ENCODE measurements around the gene XIAP. TPM values are rescaled to one million over a fixed set of nuclear protein-coding genes. Genes with fewer than 3 reads are reported as not detected.

XIAP gene
- total RNA-seq, 2 donors from 2014 or later = 30.0 to 56.4 TPM

DNA sequence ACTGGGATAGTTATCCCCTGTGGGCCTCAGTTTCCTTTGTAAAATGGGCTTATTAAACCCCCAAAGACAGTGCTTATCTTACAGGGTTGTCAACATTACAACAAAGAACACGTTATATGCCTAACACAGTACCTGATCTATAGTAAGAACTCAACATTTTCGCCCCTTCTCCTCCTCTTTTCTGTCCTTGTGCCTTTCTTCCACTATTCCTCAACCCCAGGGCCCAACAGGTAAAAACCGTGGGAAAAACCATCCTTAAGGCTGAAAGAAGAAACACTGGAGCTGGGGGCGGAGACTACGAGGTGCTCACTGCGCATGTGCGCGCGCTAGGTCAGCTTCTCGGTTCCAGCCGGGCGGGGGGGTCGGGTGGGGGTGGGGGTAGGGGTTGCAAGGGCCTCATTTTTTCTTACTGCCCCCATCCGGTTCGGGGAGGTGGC, 426 bp upstream of the XIAP start:
- TF ChIP-seq POLR2A (IDR thresholded peaks at IDR 0.05) = no peak
- no peak for TF ChIP-seq POLR2AphosphoS5 (IDR thresholded peaks at IDR 0.05)
- TF ChIP-seq, protein P1, sequence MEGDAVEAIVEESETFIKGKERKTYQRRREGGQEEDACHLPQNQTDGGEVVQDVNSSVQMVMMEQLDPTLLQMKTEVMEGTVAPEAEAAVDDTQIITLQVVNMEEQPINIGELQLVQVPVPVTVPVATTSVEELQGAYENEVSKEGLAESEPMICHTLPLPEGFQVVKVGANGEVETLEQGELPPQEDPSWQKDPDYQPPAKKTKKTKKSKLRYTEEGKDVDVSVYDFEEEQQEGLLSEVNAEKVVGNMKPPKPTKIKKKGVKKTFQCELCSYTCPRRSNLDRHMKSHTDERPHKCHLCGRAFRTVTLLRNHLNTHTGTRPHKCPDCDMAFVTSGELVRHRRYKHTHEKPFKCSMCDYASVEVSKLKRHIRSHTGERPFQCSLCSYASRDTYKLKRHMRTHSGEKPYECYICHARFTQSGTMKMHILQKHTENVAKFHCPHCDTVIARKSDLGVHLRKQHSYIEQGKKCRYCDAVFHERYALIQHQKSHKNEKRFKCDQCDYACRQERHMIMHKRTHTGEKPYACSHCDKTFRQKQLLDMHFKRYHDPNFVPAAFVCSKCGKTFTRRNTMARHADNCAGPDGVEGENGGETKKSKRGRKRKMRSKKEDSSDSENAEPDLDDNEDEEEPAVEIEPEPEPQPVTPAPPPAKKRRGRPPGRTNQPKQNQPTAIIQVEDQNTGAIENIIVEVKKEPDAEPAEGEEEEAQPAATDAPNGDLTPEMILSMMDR (IDR thresholded peaks at IDR 0.05) = no peak
- H3K9me3 ChIP-seq = no peaks in the 10 kb centered on the region
- H3K27me3 ChIP-seq (replicated peaks; ENCODE audit: insufficient read depth) = no peaks in the 10 kb centered on the region
- H3K4me3 ChIP-seq = peak overlapping the region; percentile 51 to 52
- peak overlapping the region; percentile 94 to 96 for H3K27ac ChIP-seq
- peak; percentile 64 for DNase-seq (ENCODE audit: low spot score)
- intact Hi-C loops (cut with DNase I) = no loop called here
- no peaks in the 10 kb centered on the region for H3K4me1 ChIP-seq (replicated peaks)
- 0% methylated on average over 15 of the region's 15 CpGs for whole genome bisulfite sequencing
- H3K36me3 ChIP-seq = no peaks in the 10 kb centered on the region

GRCh38 chrX:123860983-123861382, 1.1 kb downstream of the XIAP start:
- peak; percentile 4 for DNase-seq (ENCODE audit: low spot score)
- Histone ChIP-seq H3K9me3 (no peaks in the 10 kb centered on the region), H3K4me1 (replicated peaks) (no peaks in the 10 kb centered on the region), H3K36me3 (no peaks in the 10 kb centered on the region), H3K27ac (peak overlapping the region; percentile 94 to 96), H3K4me3 (peak overlapping the region; percentile 51 to 52), H3K27me3 (replicated peaks; ENCODE audit: insufficient read depth) (no peaks in the 10 kb centered on the region)
- 2% methylated on average over 4 of the region's 4 CpGs for WGBS
- no peak for TF ChIP-seq POLR2A (IDR thresholded peaks at IDR 0.05)
- TF ChIP-seq, protein P1 (IDR thresholded peaks at IDR 0.05) = no peak
- intact Hi-C loops (cut with DNase I) = no loop called here

DNA sequence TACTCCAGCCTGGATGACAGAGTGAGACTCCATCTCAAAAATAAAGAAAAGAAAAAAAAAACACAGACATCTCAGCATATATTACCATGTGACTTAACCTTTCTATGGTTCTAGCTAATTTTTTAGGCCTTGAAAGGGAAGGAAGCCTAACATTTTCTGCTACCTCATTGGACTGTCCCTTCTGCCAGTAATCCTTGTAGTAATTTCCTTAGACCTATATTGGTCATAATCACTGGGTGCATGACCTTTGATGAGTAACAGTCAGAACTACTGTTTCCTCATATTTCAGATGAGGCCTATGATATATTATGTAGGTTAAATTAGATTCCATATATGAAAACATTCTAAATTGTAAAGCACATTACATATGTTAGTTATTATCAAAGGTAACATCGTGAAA, 9.6 kb downstream of the XIAP start:
- Histone ChIP-seq H3K9me3 (no peaks in the 10 kb centered on the region), H3K27ac (no peak overlapping the region), H3K4me1 (replicated peaks) (no peaks in the 10 kb centered on the region), H3K4me3 (no peak overlapping the region), H3K36me3 (no peaks in the 10 kb centered on the region), H3K27me3 (replicated peaks; ENCODE audit: insufficient read depth) (no peaks in the 10 kb centered on the region)
- no peak for TF ChIP-seq POLR2A (IDR thresholded peaks at IDR 0.05)
- TF ChIP-seq, protein P1 (IDR thresholded peaks at IDR 0.05) = no peak
- no peak for TF ChIP-seq POLR2AphosphoS5 (IDR thresholded peaks at IDR 0.05)
- 96% methylated on average over 1 of the region's 1 CpG for WGBS
- intact Hi-C loops (cut with DNase I) = no loop called here
- DNase-seq (ENCODE audit: low spot score) = no peak

DNA sequence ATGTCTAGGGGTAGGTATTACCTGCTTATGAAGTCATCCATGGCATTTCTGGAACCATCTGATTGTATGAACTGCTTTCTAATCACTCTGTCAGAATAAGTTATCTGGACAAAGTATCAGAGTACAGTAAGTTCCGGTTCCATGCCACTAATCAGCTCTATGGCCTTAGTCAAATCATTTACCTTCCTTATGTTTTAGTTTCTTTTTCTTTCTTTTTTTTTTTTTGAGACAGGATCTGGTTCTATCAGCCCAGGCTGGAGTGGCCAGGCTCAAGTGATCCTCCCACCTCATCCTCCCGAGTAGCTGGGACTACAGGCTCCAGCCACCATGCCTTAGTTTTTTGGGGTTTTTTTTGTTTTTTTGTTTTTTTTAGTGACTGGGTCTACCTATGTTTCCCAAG, 11.5 kb downstream of the XIAP start:
- Histone ChIP-seq H3K36me3 (no peaks in the 10 kb centered on the region), H3K9me3 (no peaks in the 10 kb centered on the region), H3K4me1 (replicated peaks) (no peaks in the 10 kb centered on the region), H3K4me3 (no peak overlapping the region), H3K27me3 (replicated peaks; ENCODE audit: insufficient read depth) (no peaks in the 10 kb centered on the region), H3K27ac (no peak overlapping the region)
- 85% methylated on average over 2 of the region's 2 CpGs for WGBS
- TF ChIP-seq POLR2A (IDR thresholded peaks at IDR 0.05) (no peak), POLR2AphosphoS5 (IDR thresholded peaks at IDR 0.05) (no peak)
- TF ChIP-seq, protein P1 (IDR thresholded peaks at IDR 0.05) = no peak
- intact Hi-C loops (cut with DNase I) = no loop called here
- no peak for DNase-seq (ENCODE audit: low spot score)

- no peak overlapping the region for H3K4me3 ChIP-seq
- H3K27me3 ChIP-seq (replicated peaks; ENCODE audit: insufficient read depth) = no peaks in the 10 kb centered on the region
- 96% methylated on average over 1 of the region's 1 CpG for WGBS
Observed at GRCh38 chrX:123873956-123874355, 14.1 kb downstream of the XIAP start.

More at GRCh38 chrX:123873956-123874355, 14.1 kb downstream of the XIAP start:
- Histone ChIP-seq H3K36me3 (no peaks in the 10 kb centered on the region), H3K27ac (no peak overlapping the region), H3K4me1 (replicated peaks) (no peaks in the 10 kb centered on the region), H3K9me3 (no peaks in the 10 kb centered on the region)
- intact Hi-C loops (cut with DNase I) = no loop called here
- DNase-seq (ENCODE audit: low spot score) = no peak
- no peak for TF ChIP-seq POLR2A (IDR thresholded peaks at IDR 0.05)
- TF ChIP-seq, protein P1 (IDR thresholded peaks at IDR 0.05) = no peak
- no peak for TF ChIP-seq POLR2AphosphoS5 (IDR thresholded peaks at IDR 0.05)

Measured in prostate gland (tissue), 2 donors.